ENCODE data around the gene COMMD7. TPM values are rescaled to one million over a fixed set of nuclear protein-coding genes. Genes with fewer than 3 reads are reported as not detected.

The COMMD7 gene
- total RNA-seq, 1 experiment from 2014 or later = 25.1 TPM

DNA sequence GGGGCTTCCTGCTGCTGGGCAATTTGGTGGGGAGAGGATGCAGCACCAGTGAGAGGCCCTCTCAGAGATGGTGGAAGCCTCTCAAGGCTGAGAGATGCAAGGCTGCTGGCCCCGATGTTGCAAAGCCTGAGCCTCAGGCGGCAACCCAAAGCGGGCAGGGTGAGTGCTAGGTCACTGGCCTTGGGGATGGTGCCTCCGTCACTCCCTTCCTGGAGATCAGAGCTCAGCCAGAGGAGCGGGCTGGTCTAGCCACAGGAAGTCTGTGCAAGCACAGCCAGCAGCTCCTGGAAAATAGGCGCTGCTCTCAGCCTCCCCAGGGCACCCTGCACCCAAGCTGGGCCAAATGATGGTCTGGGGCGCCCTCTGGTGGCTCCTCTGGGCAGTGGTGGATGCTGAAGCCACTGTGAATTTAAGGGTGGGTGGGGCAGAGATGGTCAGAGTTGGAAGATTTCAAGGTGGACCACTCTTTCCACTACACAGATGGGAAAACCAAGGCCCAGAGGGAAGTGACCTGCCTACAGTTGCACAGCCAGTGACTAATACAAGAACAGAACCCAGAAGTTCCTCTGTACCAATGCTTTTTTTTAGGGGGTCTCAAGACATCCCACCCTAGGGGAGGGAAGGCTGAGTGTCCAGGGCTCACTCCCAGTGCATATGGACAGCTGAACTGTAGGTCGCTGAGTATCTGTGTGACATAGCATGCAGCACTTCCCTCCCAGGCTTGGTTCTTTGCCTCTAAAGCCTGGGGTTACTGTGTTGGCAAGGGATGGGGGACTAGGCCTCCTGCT is 90.3 kb downstream of the COMMD7 start:
- DNase-seq (ENCODE audit: extremely low read depth, low read depth) = peak; percentile 79

Other genes with a start within 250 kb of the COMMD7 start
- gene NOL4L, start 158.1 kb downstream of the COMMD7 start, total RNA-seq (2014; rRNA removed; shearing (Covaris generic)) = 7.5 and 9.5 TPM in 2 replicates
- not detected in 2 replicates for gene C20orf203, start 69.5 kb downstream of the COMMD7 start, total RNA-seq (2014; rRNA removed; shearing (Covaris generic))
- 1.0 and 2.2 TPM in 2 replicates for gene DNMT3B, start 18.9 kb upstream of the COMMD7 start, total RNA-seq (2014; rRNA removed; shearing (Covaris generic))
- 89.1 and 99.7 TPM in 2 replicates for gene MAPRE1, start 76.5 kb upstream of the COMMD7 start, total RNA-seq (2014; rRNA removed; shearing (Covaris generic))
- gene EFCAB8, start 115.5 kb upstream of the COMMD7 start, total RNA-seq (2014; rRNA removed; shearing (Covaris generic)) = not detected in 2 replicates